ENCODE measurements around the gene TMEM52.
A peak's percentile ranks its signal among the peaks of the same experiment; 100 is the strongest.
"Not testable (repeated sequence)": the region's sequence is repeated elsewhere in the genome, so short reads cannot be mapped to it uniquely, and the experiment has no call there.

TMEM52 gene

GRCh38 chr1:1892763-1893120 lies 26.3 kb downstream of the TMEM52 start:
- no peak for DNase-seq

GRCh38 chr1:1892079-1892762 lies 26.9 kb downstream of the TMEM52 start:
- no peak for DNase-seq

GRCh38 chr1:1891349-1892078 lies 27.6 kb downstream of the TMEM52 start:
- peak; percentile 80 for DNase-seq

- peak; percentile 78 for DNase-seq
Observed at GRCh38 chr1:1890506-1891348, 28.4 kb downstream of the TMEM52 start, which contains the start of gene GNB1. Gene GNB1 (minus strand): TSS chr1:1891087. CDS start chr1:1825453, 65,634 bp downstream.

GRCh38 chr1:1889847-1890505 lies 29.1 kb downstream of the TMEM52 start:
- DNase-seq, result no peak

GRCh38 chr1:1889090-1889750 lies 29.9 kb downstream of the TMEM52 start:
- DNase-seq, result no peak

GRCh38 chr1:1883890-1884289 lies 35.2 kb downstream of the TMEM52 start:
- DNase-seq, result not testable (repeated sequence)

GRCh38 chr1:1883092-1883873 lies 35.8 kb downstream of the TMEM52 start:
- DNase-seq, result no peak

GRCh38 chr1:1881727-1882126 lies 37.4 kb downstream of the TMEM52 start:
- DNase-seq, result no peak

GRCh38 chr1:1880617-1881312 lies 38.3 kb downstream of the TMEM52 start:
- no peak for DNase-seq

GRCh38 chr1:1879942-1880341 lies 39.1 kb downstream of the TMEM52 start:
- DNase-seq, result no peak

GRCh38 chr1:1877865-1878436 lies 41.1 kb downstream of the TMEM52 start:
- no peak for DNase-seq

GRCh38 chr1:1876335-1876930 lies 42.6 kb downstream of the TMEM52 start:
- no peak for DNase-seq

GRCh38 chr1:1875932-1876331 lies 43.1 kb downstream of the TMEM52 start:
- no peak for DNase-seq

- DNase-seq, result no peak
Observed at GRCh38 chr1:1874901-1875300, 44.2 kb downstream of the TMEM52 start.

GRCh38 chr1:1873186-1873585 lies 45.9 kb downstream of the TMEM52 start:
- no peak for DNase-seq

- no peak for DNase-seq
Observed at GRCh38 chr1:1872329-1872994, 46.6 kb downstream of the TMEM52 start.

GRCh38 chr1:1869469-1869868 lies 49.6 kb downstream of the TMEM52 start:
- no peak for DNase-seq
